Esophagus squamous epithelium (tissue), 5 donors: ENCODE results near the gene ACMSD. TPM values are rescaled to one million over a fixed set of nuclear protein-coding genes. Genes with fewer than 3 reads are reported as not detected.
"Not testable (repeated sequence)": the region's sequence is repeated elsewhere in the genome, so short reads cannot be mapped to it uniquely, and the experiment has no call there.

ENCODE experiments used
- DNase-seq: peaks from one replicate; lab custom pipeline; 2025; lab: John Stamatoyannopoulos, UW
- H3K27ac ChIP-seq, 4 donors: fragments of 200-600 bp; sonication (generic); one replicate each; pipeline ENCODE4 v1.5.1; 2016 to 2019; ENCODE audit warnings: mild to moderate bottlenecking in 1 of 4
- H3K27me3 ChIP-seq, 4 donors: fragments of 200-600 bp; sonication (generic); 1 replicate in 3 of 4; 2 replicates in 1 of 4; pipeline versions ENCODE4 v1.5.1 to v1.6.0; 2017 to 2021; ENCODE audit warnings: antibody characterized with exemption in 1 of 4
- H3K36me3 ChIP-seq, 3 donors: fragments of 200-600 bp; sonication (generic); one replicate each; pipeline ENCODE4 v1.5.1; 2016 to 2019
- H3K4me1 ChIP-seq, 3 donors: fragments of 200-600 bp; sonication (generic); one replicate each; pipeline ENCODE4 v1.5.1; 2017 to 2019
- H3K4me3 ChIP-seq, 4 donors: fragments of 200-600 bp; sonication (generic); 1 replicate in 3 of 4; 2 replicates in 1 of 4; pipeline ENCODE4 v1.5.1; 2016 to 2019; ENCODE audit warnings: mild to moderate bottlenecking in 2 of 4, moderate library complexity in 1 of 4
- H3K9me3 ChIP-seq, 3 donors: fragments of 200-600 bp; sonication (generic); one replicate each; pipeline ENCODE4 v1.5.1; 2016 to 2019
- POLR2A ChIP-seq, 4 donors: fragments of 450-650 bp; IDR thresholded peaks; one replicate each; pipeline ENCODE4 v1.6.1; 2017; ENCODE audit warnings: antibody characterized with exemption in 4 of 4, mild to moderate bottlenecking in 4 of 4, moderate library complexity in 3 of 4
- WGBS, 2 donors: methylation state at CpG; one replicate each; pipeline ENCODE4 v1.1.5; 2018; 5-methylcytosine and 5-hydroxymethylcytosine counted together
- intact Hi-C: fragments of 100-400 bp; cut with DNase I; formaldehyde crosslinking; loops from one replicate; pipeline ENCODE4 v1.15.0; 2022
- total RNA-seq, 4 donors: library from RNA; depleted of rRNA; stranded (reverse); fragments of >200 nt; gene quantifications; one replicate each; pipeline ENCODE4 v1.1.0, GENCODE V29; 2016
- TF ChIP-seq, protein P1 (sequence below), 6 experiments: fragments of 450-650 bp in 4 of 6; fragments of 200-600 bp in 2 of 6; sonication (generic) in 2 of 6; IDR thresholded peaks; one replicate each; pipeline ENCODE4 v1.5.1; 2016 to 2019; ENCODE audit warnings: antibody characterized with exemption in 6 of 6, mild to moderate bottlenecking in 4 of 6, moderate library complexity in 4 of 6
- donor health status: DM: yes; HTN: yes; CAD: no.

The ACMSD gene
- total RNA-seq, 4 donors from 2014 or later: not detected

DNA sequence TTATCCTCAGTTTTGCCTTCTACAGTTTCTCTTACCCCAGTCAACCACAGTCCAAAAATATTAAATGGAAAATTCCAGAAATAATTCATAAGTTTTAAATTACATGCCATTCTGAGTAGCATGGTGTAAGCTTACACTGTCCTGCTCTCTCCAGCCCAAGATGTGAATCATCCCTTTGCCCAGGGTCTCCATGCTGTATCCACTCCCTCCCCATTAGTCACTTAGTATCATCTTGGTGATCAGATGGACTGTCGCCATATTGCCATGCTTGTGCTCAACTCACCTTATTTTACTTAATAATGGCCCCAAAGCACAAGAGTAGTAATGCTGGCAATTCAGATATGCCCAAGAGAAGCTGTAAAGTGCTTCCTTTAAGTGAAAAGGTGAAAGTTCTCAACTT, 61.7 kb downstream of the ACMSD start:
- Histone ChIP-seq H3K36me3 (no peaks in the 10 kb centered on the region), H3K27me3 (no peaks in the 10 kb centered on the region), H3K9me3 (no peaks in the 10 kb centered on the region), H3K4me3 (no peak overlapping the region), H3K27ac (no peak overlapping the region), H3K4me1 (no peaks in the 10 kb centered on the region)
- no peak for DNase-seq
- intact Hi-C loops: no loop called here
- WGBS, 2 donors: 75 to 92% methylated on average over 1 of the region's 1 CpG
- TF ChIP-seq POLR2A (IDR thresholded peaks at IDR 0.05): no peak
- TF ChIP-seq, protein P1, sequence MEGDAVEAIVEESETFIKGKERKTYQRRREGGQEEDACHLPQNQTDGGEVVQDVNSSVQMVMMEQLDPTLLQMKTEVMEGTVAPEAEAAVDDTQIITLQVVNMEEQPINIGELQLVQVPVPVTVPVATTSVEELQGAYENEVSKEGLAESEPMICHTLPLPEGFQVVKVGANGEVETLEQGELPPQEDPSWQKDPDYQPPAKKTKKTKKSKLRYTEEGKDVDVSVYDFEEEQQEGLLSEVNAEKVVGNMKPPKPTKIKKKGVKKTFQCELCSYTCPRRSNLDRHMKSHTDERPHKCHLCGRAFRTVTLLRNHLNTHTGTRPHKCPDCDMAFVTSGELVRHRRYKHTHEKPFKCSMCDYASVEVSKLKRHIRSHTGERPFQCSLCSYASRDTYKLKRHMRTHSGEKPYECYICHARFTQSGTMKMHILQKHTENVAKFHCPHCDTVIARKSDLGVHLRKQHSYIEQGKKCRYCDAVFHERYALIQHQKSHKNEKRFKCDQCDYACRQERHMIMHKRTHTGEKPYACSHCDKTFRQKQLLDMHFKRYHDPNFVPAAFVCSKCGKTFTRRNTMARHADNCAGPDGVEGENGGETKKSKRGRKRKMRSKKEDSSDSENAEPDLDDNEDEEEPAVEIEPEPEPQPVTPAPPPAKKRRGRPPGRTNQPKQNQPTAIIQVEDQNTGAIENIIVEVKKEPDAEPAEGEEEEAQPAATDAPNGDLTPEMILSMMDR (IDR thresholded peaks at IDR 0.05): no peak

DNA sequence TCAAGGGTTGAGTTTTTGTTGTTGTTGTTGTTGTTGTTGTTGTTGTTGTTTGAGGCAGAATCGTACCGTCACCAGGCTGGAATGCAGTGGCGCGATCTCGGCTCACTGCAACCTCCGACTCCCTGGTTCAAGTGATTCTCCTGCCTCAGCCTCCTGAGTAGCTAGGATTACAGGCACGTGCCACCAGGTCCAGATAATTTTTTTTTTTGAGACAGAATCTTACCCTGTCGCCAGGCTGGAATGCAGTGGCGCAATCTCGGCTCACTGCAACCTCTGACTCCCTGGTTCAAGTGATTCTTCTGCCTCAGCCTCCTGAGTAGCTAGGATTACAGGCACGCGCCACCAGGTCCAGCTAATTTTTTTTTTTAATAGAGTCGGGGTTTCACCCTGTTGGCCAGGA, 65.3 kb downstream of the ACMSD start:
- H3K27ac ChIP-seq, H3K9me3 ChIP-seq, DNase-seq, H3K36me3 ChIP-seq, H3K4me3 ChIP-seq, intact Hi-C loops, H3K27me3 ChIP-seq, H3K4me1 ChIP-seq: not testable (repeated sequence)
- WGBS, 2 donors: 81 to 87% methylated on average over 11 to 13 of the region's 13 CpGs

DNA sequence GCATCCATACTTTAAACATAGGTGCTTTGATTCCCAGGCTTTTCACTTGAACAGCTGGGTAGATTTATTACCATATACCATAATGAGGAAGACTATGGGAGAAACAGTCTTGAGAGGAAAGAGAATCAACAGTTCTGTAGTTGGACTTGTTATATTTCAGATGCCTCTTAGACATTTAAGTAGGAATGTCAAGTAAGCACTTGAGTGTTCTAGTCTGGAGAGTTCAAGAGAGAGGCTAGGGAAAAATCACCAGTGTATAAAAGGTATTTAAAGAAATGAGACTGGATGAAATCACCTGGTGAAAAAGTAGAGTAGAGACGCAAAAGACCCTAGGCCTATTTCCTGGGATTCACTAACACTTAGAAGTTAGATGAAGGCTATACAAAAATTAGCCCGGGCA, 66.8 kb downstream of the ACMSD start:
- H3K9me3 ChIP-seq: no peaks in the 10 kb centered on the region
- no peak overlapping the region for H3K27ac ChIP-seq
- H3K4me3 ChIP-seq: no peak overlapping the region
- intact Hi-C loops: no loop called here
- no peaks in the 10 kb centered on the region for H3K27me3 ChIP-seq
- no peaks in the 10 kb centered on the region for H3K4me1 ChIP-seq
- DNase-seq: no peak
- H3K36me3 ChIP-seq: no peaks in the 10 kb centered on the region
- 89 to 93% methylated on average over 2 of the region's 2 CpGs for WGBS, 2 donors
- TF ChIP-seq, protein P1 (IDR thresholded peaks at IDR 0.05): no peak
- TF ChIP-seq POLR2A (IDR thresholded peaks at IDR 0.05): no peak

DNA sequence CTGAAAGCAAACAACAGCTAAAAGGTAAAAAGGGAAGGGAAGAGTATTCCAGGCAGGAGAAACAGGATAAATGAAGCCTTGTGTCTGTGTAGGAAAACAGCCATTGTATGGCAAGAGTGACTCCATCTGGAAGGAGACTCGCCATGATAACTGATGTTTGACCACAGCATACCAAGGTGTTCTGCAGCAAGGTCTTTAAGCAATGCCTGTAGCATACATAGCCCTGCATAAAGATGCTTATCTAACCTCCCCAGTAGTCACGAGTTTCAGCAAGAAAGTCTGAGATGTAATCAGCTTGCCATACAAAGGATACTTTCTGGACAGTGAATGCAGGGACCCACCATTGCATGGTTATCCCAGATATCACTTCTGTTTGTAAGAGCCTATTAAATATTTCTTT, 68.3 kb downstream of the ACMSD start:
- intact Hi-C loops: no loop called here
- H3K4me3 ChIP-seq: no peak overlapping the region
- H3K9me3 ChIP-seq: no peaks in the 10 kb centered on the region
- no peaks in the 10 kb centered on the region for H3K4me1 ChIP-seq
- no peaks in the 10 kb centered on the region for H3K27me3 ChIP-seq
- no peak for TF ChIP-seq POLR2A (IDR thresholded peaks at IDR 0.05)
- TF ChIP-seq, protein P1 (IDR thresholded peaks at IDR 0.05): no peak
- no peaks in the 10 kb centered on the region for H3K36me3 ChIP-seq
- 45 to 59% methylated on average over 2 of the region's 2 CpGs for WGBS, 2 donors
- no peak overlapping the region for H3K27ac ChIP-seq
- DNase-seq: no peak

DNA sequence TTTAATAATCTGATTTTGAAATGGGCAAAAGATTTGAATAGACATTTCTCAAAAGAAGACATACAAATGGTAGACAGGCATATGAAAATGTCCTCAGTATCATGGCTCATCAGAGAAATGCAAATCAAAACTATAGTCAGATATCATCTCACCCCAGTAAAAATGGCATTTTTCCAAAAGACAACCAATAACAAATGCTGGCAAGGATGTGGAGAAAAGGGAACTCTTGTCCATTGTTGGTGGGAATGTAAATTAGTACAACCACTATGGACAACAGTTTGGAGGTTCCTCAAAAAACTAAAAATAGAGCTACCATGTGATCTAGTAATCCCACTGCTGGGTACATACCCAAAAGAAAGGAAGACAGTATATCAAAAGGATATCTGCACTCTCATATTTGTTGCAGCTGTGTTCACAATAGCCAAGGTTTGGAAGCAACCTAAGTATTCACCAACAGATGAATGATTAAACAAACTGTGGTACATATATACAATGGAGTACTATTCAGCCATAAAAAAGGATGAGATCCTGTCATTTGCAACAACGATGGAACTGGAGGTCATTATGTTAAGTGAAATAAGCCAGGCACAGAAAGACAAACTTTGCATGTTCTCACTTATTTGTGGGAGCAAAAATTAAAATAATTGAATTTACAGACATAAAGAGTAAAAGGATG, 69.2 kb downstream of the ACMSD start:
- H3K9me3 ChIP-seq, intact Hi-C loops, H3K27ac ChIP-seq, H3K36me3 ChIP-seq, H3K4me3 ChIP-seq, H3K4me1 ChIP-seq, DNase-seq, H3K27me3 ChIP-seq: not testable (repeated sequence)
- WGBS, 2 donors: 76 to 77% methylated on average over 1 of the region's 1 CpG

DNA sequence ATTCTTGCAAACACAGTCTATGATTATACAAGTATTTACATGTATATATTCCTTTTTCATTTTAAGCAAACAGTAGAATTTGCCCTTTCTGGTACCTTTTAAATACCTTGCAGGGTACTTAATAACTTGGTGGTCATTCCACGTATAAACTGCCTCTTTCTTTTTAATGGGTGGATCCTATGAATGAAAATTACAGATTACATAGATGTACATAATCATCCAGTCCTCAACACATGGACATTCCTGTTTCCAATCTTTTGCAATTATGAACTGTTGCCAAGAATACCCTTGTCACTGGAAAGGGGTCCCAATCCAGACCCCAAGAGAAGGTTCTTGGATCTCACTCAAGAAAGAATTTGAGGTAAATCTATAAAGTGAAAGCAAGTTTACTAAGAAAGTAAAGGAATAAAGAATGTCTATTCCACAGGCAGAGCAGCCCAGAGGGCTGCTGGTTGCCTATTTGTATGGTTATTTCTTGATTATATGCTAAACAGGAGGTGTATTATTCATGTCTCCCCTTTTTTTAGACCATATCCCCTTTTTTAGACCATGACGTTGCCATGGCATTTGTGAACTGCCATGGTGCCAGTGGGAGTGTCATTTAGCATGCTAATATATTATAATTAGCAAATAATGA, 72.5 kb downstream of the ACMSD start:
- H3K9me3 ChIP-seq: no peaks in the 10 kb centered on the region
- no peaks in the 10 kb centered on the region for H3K27me3 ChIP-seq
- DNase-seq: no peak
- no peak overlapping the region for H3K27ac ChIP-seq
- TF ChIP-seq, protein P1 (IDR thresholded peaks at IDR 0.05): no peak
- TF ChIP-seq POLR2A (IDR thresholded peaks at IDR 0.05): no peak
- no peak overlapping the region for H3K4me3 ChIP-seq
- intact Hi-C loops: no loop called here
- WGBS, 2 donors: 64 to 71% methylated on average over 2 of the region's 2 CpGs
- H3K4me1 ChIP-seq: no peaks in the 10 kb centered on the region
- no peaks in the 10 kb centered on the region for H3K36me3 ChIP-seq
